Measurements from ENCODE around the gene XRCC5. TPM values are rescaled to one million over a fixed set of nuclear protein-coding genes. Genes with fewer than 3 reads are reported as not detected.

Gene XRCC5
- total and polyA plus RNA-seq, 2 donors (not counting 3 experiments of a cell fraction or from before 2014, with no cell fraction given) = 267 to 319 TPM

- no TSS peak for BruUV-seq (replicated peaks)
- TF ChIP-seq MAX (IDR thresholded peaks at IDR 0.05; ENCODE audit: insufficient read depth, insufficient read length) = no peak
- no peak for TF ChIP-seq CTCF (IDR thresholded peaks at IDR 0.05; ENCODE audit: extremely low read depth in 1 of 2, insufficient read depth in 1 of 2, low read depth in 1 of 2, low read length in 2 of 2)
- no peak for TF ChIP-seq POLR2AphosphoS5 (IDR thresholded peaks at IDR 0.05; ENCODE audit: insufficient read depth, low read depth, low read length)
- TF ChIP-seq EZH2 (IDR thresholded peaks at IDR 0.05; ENCODE audit: borderline replicate concordance, low read depth, low read length, severe bottlenecking) = no peak
- TF ChIP-seq MYC (IDR thresholded peaks at IDR 0.05; ENCODE audit: low read depth, low read length) = no peak
- intact Hi-C loops (cut with micrococcal nuclease) = no loop called here
These were observed 125.0 kb downstream of the XRCC5 start for GRCh38 chr2:216234106-216234505.

GRCh38 chr2:216235462-216235861 lies 126.3 kb downstream of the XRCC5 start:
- no peak overlapping the region for H3K4me2 ChIP-seq (ENCODE audit: insufficient read depth, low read length)
- TF ChIP-seq JUN (IDR thresholded peaks at IDR 0.05; ENCODE audit: borderline replicate concordance, insufficient read depth, insufficient read length, low read depth) (no peak), FOS (IDR thresholded peaks at IDR 0.05; ENCODE audit: borderline replicate concordance, insufficient read depth, low read length) (no peak), GATA2 (IDR thresholded peaks at IDR 0.05; ENCODE audit: insufficient read depth, insufficient read length, low read depth, low read length) (no peak), MAX (IDR thresholded peaks at IDR 0.05; ENCODE audit: insufficient read depth, insufficient read length) (no peak), EZH2 (IDR thresholded peaks at IDR 0.05; ENCODE audit: borderline replicate concordance, low read depth, low read length, severe bottlenecking) (no peak), POLR2AphosphoS5 (IDR thresholded peaks at IDR 0.05; ENCODE audit: insufficient read depth, low read depth, low read length) (no peak), POLR2A (IDR thresholded peaks at IDR 0.05; ENCODE audit: low read depth, low read length) (no peak), CTCF (IDR thresholded peaks at IDR 0.05; ENCODE audit: extremely low read depth in 1 of 2, insufficient read depth in 1 of 2, low read depth in 1 of 2, low read length in 2 of 2) (no peak), MYC (IDR thresholded peaks at IDR 0.05; ENCODE audit: low read depth, low read length) (no peak)

More at GRCh38 chr2:216234106-216234505, 125.0 kb downstream of the XRCC5 start:
- no peaks in the 10 kb centered on the region for H3K9me1 ChIP-seq (replicated peaks; ENCODE audit: control insufficient read depth, extremely low read depth, insufficient read depth, low read length)
- no peaks in the 10 kb centered on the region for H4K20me1 ChIP-seq (replicated peaks; ENCODE audit: control insufficient read depth, extremely low read depth, insufficient read depth, low read length)
- ChIA-PET POLR2A (no interaction called here), CTCF (no interaction called here)
- no peak overlapping the region for H3K4me3 ChIP-seq (replicated peaks in 1 of 3; ENCODE audit: insufficient read depth in 1 of 3, low read depth in 1 of 3, low read length in 3 of 3)
- H3K9ac ChIP-seq (replicated peaks; ENCODE audit: extremely low read depth, insufficient read depth, low read length) = no peak overlapping the region
- H3K27ac ChIP-seq (ENCODE audit: insufficient read depth, low read depth, low read length) = no peak overlapping the region
- no peak overlapping the region for H3K4me2 ChIP-seq (ENCODE audit: insufficient read depth, low read length)
- H3K27me3 ChIP-seq (ENCODE audit: control insufficient read depth in 2 of 2, insufficient read depth in 2 of 2, low read length in 2 of 2) = no peaks in the 10 kb centered on the region
- no peaks in the 10 kb centered on the region for H3K79me2 ChIP-seq (ENCODE audit: control insufficient read depth, insufficient read depth, low read length)
- dilution Hi-C loops (cut with MboI; ENCODE audit: extremely low pct_ligation_motif_present, low sequenced_read_pairs) = no loop called here
- DNase-seq (ENCODE audit: low read depth, low spot score) (no peak), FAIRE-seq (no peak)
- H3K36me3 ChIP-seq (ENCODE audit: control insufficient read depth in 2 of 2, extremely low read depth in 1 of 2, insufficient read depth in 2 of 2, low read length in 2 of 2) = no peaks in the 10 kb centered on the region
- H3K4me1 ChIP-seq (ENCODE audit: control insufficient read depth, extremely low read depth, insufficient read depth, low read length) = no peaks in the 10 kb centered on the region
- H2AFZ ChIP-seq (ENCODE audit: low read depth, low read length) = no peak overlapping the region
- H3K9me3 ChIP-seq (replicated peaks; ENCODE audit: control insufficient read depth, insufficient read depth, low read length) = no peaks in the 10 kb centered on the region

More at GRCh38 chr2:216235462-216235861, 126.3 kb downstream of the XRCC5 start:
- H3K9ac ChIP-seq (replicated peaks; ENCODE audit: extremely low read depth, insufficient read depth, low read length) = no peak overlapping the region
- dilution Hi-C loops (cut with MboI; ENCODE audit: extremely low pct_ligation_motif_present, low sequenced_read_pairs) = no loop called here
- H3K4me1 ChIP-seq (ENCODE audit: control insufficient read depth, extremely low read depth, insufficient read depth, low read length) = no peaks in the 10 kb centered on the region
- H2AFZ ChIP-seq (ENCODE audit: low read depth, low read length) = no peak overlapping the region
- no peak overlapping the region for H3K4me3 ChIP-seq (replicated peaks in 1 of 3; ENCODE audit: insufficient read depth in 1 of 3, low read depth in 1 of 3, low read length in 3 of 3)
- FAIRE-seq (no peak), DNase-seq (ENCODE audit: low read depth, low spot score) (no peak)
- H3K36me3 ChIP-seq (ENCODE audit: control insufficient read depth in 2 of 2, extremely low read depth in 1 of 2, insufficient read depth in 2 of 2, low read length in 2 of 2) = no peaks in the 10 kb centered on the region
- no peaks in the 10 kb centered on the region for H3K9me1 ChIP-seq (replicated peaks; ENCODE audit: control insufficient read depth, extremely low read depth, insufficient read depth, low read length)
- CTCF ChIA-PET = no interaction called here
- POLR2A ChIA-PET = no interaction called here
- no peak overlapping the region for H3K27ac ChIP-seq (ENCODE audit: insufficient read depth, low read depth, low read length)
- no peaks in the 10 kb centered on the region for H4K20me1 ChIP-seq (replicated peaks; ENCODE audit: control insufficient read depth, extremely low read depth, insufficient read depth, low read length)
- intact Hi-C loops (cut with micrococcal nuclease) = no loop called here
- H3K79me2 ChIP-seq (ENCODE audit: control insufficient read depth, insufficient read depth, low read length) = no peaks in the 10 kb centered on the region
- no peaks in the 10 kb centered on the region for H3K9me3 ChIP-seq (replicated peaks; ENCODE audit: control insufficient read depth, insufficient read depth, low read length)
- no TSS peak for BruUV-seq (replicated peaks)
- no peaks in the 10 kb centered on the region for H3K27me3 ChIP-seq (ENCODE audit: control insufficient read depth in 2 of 2, insufficient read depth in 2 of 2, low read length in 2 of 2)

Data from endothelial cell of umbilical vein (primary cell).